G401 (cell line): Measurements from ENCODE around the gene KCND2. TPM values are rescaled to one million over a fixed set of nuclear protein-coding genes. Genes with fewer than 3 reads are reported as not detected.
A peak's percentile ranks its signal among the peaks of the same experiment; 100 is the strongest.
"Not testable (repeated sequence)": the region's sequence is repeated elsewhere in the genome, so short reads cannot be mapped to it uniquely, and the experiment has no call there.

ENCODE experiments used
- DNase-seq: peaks from one replicate; pipeline ENCODE4 v3.0.0-alpha.2; 2015; ENCODE audit warnings: low spot score
- in situ Hi-C: cut with HindIII; loops from 2 replicates; pipeline ENCODE4 v1.10.0; 2016; ENCODE audit warnings: low sequenced_read_pairs, mixed read lengths
- total RNA-seq: library from RNA; depleted of rRNA; stranded (reverse); fragments of >200 nt; shearing (Covaris generic); gene quantifications from 2 replicates; pipeline ENCODE4 v1.2.3, GENCODE V29; 2014

Gene KCND2
- total RNA-seq, 1 experiment from 2014 or later, result not detected

DNA sequence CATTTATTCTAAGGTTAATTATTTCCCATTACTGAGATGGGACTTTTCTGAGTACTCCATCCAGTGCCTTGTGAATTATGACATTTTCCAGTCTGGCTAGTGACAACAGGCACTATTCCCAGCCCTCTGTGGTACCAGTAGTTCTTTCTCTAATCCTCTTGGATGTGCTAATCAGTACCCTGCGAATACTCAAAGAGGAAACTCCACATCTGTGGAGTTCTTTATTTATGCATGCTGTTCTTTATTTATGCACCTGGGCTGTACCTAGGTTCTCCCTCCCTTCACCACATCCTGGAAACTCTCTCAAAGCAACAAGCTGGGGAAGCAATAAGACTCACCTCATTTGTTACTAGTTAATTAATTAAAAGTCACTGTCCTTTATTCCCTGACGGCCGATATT, 501.5 kb downstream of the KCND2 start:
- in situ Hi-C loops, result no loop called here
- DNase-seq, result no peak

DNA sequence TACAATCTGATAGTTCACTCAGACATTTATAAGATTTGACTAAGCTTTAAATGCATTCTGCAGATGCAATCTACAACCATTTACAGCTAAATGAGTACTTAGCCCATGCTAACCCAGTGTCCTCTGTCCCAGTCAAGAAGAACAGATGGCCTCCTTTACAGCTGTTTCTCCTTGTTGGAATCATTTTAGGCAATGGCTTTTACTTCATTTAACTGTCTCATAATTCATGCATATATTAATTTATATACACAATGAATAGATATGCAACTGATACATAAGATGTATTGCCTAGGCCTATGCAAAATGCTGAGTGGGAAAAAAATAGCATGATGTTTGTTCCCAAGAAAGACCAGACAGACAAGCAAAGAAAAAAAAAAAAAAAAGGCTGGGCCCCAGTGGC, 502.8 kb downstream of the KCND2 start:
- no peak for DNase-seq
- in situ Hi-C loops, result no loop called here

DNA sequence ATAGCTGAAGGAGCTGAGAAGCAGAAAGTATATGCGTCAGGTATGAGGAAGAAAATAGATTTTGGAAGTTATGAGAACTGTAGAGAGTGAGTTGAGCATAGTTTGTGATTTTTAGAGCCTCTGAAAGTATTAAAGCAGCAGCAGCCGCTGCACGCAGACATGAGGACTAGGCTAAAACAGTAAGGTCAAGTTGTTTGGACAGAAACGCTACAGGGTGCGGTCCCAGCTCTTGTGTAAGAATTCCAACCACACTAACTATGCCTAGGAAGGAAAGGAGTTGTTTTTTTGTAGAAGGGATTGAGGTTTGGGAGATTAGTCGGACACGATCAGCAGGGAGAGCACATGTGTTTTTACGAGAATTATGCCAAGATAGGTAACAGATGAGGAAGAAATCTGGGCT, 506.1 kb downstream of the KCND2 start:
- in situ Hi-C loops, DNase-seq: not testable (repeated sequence)

DNA sequence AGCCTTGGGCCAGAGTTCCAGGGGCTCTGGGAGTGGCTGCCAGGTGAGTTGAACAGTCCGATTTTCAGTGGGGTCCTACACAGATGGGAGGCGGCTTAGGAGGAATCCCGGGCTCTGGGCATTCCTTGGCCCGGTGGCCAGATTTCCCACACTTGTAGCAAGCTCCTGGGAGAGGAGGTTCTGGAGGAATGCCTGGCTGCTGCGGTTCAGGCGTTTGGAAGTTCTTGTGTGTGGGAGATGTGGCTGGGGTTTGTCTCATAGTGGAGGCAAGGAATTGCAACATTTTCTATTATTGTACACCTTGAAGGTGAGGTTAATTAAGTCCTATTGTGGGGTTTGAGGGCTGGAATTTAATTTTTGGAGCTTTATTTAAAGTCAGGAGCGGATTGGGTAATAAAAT, 507.5 kb downstream of the KCND2 start:
- in situ Hi-C loops, DNase-seq: not testable (repeated sequence)

DNA sequence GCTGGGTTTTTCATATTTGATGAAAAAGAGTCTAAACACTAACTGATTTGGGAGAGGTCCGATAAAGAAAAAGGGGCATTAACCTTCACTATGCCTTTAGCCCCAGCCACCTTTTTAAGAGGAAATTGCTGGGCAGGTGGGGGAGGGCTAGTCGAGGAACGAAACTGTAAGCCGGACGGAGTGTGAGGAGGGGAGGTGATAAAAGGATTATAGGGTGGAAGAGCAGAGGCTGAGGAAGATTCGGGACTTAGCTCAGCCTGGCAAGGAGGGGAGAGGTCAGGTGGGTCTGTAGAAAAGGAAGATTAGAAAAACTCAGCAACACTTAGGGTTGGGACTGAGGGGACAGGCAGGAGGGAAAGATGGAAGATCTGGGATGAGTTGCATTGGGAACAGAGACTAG, 508.0 kb downstream of the KCND2 start:
- no peak for DNase-seq
- in situ Hi-C loops, result no loop called here

DNA sequence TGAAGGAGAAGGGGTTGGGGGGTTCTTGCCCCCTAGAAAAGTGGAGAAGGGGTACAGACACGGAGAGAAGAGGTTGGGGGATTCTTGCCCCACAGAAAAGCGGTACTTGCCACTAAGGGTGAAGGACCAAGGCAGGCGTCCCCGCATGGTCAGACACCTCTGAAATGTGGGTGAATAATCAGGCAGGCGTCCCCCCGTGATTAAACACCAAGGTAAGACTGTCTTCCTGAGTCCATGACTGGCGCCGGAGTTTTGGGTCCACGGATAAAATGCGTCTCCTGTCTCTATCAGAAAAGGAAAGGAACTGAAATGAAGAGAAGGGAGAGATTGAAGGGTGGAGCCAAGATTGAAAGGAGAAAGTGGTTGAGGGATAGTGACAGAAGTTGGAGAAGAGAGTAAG, 508.9 kb downstream of the KCND2 start:
- in situ Hi-C loops, DNase-seq: not testable (repeated sequence)

DNA sequence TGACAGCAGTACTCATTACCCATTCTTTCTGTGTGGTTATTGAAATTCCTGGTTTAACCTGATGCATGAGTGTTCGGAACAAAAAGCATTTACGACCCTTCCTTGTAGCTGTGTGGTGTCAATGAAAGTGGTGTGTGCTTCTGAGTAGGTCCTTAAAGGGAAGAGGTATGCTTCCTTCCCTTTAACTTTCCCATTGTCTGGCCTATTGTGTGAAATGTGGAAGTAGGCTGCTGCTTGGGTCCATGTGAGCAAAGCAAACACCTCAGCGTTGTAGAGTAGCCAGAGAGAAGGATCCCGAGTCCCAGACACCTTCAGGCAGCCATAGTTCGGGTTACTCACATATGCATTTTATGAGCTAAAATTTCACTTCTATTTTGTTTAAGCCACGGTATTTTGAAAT, 510.3 kb downstream of the KCND2 start:
- in situ Hi-C loops, result no loop called here
- DNase-seq, result no peak

DNA sequence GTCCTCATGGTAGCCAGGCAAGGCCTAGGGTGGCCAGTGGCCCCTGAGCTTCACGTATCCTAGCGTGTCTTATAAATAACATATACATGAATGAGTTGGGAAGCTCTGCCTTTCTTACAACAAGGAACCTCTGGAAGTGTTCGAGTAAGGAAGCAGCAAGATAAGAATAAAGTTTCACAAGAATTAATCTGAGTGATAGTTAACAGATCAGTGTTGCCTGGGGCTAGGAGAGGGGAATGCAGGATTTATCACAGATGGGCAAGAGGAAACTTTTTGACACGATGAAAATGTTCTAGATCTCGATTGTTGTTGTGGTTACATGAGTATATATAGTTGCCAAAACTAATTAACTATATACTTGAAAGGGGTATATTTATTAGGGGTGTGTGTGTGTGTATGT, 510.7 kb downstream of the KCND2 start:
- no peak for DNase-seq
- in situ Hi-C loops, result no loop called here

DNA sequence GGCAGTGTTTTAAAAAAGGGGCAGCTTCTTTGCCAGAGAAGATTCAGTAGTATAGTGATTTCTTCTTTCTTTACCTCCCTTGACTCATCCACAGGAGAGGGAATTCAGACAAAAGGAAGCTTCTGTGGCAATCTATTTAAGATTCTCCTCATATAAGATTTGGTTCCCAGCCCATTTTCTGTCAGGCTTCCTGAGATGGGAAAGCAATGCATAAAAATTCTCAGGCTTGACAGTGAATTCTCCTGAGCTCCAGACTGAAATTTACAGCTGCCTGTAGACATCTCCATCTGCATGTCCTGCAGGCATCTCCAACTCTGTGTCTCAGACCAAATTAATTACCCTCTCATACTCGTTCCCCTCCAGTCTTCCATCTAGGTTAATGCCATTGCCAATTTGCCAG, 512.1 kb downstream of the KCND2 start:
- DNase-seq, result peak; percentile 25
- in situ Hi-C loops, result no loop called here

DNA sequence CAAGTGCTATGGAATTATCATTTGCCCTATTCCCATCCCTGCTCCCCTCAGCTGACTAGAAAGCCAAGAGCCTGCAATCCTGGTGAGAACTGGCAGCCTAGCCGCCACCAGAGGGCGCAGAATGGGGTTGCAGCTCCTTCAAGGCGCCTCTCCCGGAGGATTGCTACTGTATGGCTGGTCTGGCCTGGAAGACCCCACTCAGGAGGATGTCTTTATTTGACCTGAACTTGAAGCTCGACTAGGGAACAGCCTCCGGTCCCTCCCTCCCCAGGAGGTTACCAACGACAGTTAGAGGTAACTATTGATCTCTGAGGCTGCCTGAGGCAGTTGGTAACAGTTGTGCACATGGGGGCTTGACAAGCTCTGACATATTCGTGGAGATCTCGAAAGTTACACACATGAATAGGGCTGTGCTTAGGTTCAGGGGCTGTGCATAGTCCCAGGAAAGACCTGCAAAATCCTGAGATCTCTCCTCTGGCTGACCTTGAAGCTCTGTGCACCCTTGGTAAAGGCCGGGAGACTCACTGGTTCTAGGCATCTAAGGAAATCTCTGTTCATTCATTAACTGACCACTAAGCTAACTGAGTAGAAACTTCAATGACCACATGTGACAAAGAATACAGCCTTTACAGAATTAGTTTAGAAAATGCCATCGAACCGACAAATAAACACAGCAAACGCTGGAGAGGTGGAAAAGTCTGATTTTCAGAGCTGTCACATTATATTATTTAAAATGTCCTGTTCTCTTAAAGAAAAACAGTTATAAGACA, 519.3 kb downstream of the KCND2 start:
- peak; percentile 37 for DNase-seq
- in situ Hi-C loops, result no loop called here

DNA sequence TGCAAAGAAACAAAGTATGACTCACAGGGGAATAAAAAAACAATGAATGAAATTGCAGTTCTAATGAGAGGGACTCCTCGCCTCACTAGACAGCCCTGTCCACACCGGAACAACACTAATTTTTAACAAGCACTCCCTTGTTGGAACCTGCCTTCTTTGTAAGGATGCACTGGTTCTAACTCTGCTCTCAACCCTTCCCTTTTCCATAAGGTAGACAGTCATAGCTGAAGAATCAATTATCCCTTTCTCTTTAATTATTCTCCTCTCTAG, 519.8 kb downstream of the KCND2 start:
- in situ Hi-C loops, result no loop called here
- no peak for DNase-seq

DNA sequence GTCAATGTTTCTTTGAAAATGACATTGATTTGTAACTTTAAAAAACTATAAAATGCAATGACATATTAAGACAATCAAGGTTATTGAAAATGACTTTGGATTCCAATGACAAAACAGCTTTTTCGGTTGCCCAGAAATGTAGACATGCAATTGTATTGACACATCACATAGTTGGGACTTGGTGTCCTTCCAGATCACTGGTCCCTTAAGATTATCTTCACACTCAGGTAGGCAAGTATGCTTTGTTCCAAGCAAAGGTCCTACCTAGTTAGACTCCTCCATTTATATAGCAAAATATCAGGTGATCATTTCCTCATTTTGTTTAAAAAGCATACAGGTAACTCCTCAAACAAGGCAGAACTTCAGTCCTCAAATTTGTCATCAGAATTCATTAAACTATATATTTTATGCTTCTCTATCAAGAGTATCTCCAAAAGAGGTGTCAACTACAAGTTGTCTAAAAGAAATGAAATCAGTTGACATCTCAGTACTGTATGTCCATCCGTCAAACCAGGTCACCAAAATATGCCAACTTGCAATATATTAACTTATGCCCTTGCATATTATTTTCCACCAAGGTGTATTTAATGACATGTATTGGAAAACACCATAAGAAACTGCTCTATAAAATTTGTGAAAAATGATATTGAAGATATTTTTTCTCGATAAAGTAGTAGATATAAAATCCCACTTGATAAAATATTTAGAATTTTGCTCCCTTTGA, 520.4 kb downstream of the KCND2 start:
- in situ Hi-C loops, result no loop called here
- DNase-seq, result no peak

DNA sequence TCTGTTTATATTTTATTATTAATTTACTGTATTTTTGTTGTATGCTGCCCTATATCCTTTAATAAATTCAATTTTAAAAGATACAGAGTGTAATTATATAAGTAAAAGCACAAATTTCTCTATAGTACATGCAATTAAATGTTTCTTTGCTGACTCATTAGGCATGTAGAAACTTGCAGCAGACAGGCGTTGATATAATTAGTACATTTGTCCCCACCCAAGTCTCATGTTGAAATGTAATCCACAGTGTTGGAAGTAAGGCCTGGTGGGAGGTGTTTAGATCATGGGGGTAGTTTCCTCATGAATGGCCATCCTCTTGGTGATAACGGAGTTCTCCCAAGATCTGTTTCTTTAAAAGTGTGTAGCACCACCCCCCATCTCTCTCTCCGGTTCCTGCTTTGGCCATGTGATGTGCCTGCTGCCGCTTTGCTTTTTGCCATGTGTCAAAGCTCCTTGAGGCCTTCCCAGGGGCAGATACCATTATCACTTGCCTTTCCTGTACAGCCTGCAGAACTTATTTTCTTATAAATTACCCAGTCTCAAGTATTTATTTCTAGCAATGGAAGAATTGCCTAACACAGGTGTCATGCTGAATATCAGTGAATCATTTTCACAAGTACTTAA, 521.2 kb downstream of the KCND2 start:
- in situ Hi-C loops, result no loop called here
- no peak for DNase-seq

DNA sequence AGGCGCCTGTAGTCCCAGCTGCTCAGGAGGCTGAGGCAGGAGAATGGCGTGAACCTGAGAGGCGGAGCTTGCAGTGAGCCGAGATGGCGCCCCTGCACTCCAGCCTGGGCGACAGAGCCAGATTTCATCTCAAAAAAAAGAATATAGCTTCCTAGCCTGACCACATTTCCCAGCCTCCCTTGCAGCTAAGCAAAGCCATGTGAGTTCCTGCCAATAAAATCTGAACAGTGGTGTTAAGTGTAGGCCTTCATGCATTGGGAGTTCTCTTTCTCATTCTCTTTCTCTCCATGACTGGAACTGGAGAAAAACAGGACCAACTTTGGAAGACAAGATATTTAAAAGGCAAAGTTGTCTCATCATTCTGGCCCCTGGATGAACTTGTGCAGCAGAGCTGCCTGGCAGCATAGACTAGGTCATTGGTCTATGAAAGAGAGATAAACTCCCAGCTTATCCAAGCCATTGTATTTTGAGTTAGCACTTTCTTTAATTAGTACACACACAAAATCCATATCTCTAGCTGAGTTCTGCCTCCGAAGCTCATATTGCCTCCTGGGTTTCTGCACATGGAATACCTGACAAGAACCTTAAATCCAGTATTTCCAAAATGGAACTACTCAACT, 524.2 kb downstream of the KCND2 start:
- DNase-seq, result no peak
- in situ Hi-C loops, result no loop called here

DNA sequence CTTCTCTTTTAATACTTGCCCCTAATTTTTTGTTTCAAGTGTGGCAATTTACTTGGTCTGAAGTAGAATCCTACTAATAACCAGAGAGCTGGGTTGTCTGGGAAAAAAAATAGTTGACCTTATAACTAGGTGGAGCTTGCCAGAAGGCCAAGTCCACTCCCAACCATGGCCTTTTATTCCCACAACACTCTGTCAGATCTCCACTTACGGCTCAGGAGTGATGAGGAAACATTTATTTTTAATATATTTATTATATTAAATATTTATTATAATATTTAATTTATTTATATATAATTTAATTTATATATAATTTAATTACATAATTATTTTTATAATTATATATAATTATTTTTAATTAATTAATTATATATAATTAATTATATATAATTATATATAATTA, 526.2 kb downstream of the KCND2 start:
- in situ Hi-C loops, result no loop called here

More for the DNA sequence above, 526.2 kb downstream of the KCND2 start:
- no peak for DNase-seq
